Measurements from ENCODE around the gene ST14. TPM values are rescaled to one million over a fixed set of nuclear protein-coding genes. Genes with fewer than 3 reads are reported as not detected.

ST14 gene
- total and polyA plus RNA-seq, 11 donors: 0.37 to 13.0 (median 1.3) TPM

DNA sequence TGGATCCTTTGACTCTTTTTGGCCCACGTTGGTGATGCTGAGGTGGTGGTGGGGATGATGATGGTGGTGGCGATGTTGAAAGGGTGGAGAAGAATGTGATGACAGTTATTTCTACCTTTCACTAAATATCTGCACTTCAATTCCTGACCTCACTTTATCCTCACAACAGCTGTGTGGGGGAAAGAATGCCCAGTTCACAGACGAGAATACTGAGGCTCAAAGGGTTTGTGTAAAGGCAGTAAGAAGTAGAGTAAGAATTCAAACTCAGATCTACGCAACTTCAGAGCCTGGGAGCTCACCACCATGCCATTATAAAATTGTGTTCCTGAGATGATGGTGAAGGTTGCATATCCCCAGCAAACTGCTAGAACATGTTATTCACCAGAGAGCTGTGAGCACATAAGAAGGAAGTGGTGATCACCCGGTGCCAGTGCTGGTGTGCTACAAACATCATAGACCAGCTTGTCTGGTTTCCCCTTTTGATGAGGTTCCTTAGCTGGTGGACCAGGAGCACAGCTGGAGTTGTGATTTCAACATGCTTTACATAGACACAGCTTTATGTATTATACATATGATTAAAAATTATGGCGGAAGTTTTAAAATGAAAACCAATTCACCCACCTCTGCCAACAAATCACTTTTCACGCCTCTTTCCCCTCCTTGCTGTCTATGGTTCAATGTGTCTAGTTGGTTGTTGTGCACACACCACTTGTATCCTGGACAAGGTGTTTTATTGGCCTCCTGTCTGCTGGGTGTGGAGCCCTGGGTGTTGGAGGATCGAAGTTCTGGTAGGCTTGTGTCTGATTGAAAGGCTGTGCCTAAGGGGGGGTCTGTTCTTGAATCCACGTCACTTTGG, 6.2 kb downstream of the ST14 start:
- peak in 2 of 5 donors; percentile 28 to 39 for DNase-seq
- intact Hi-C loops (cut with DNase I): no loop called here
- no peak overlapping the region for H3K27ac ChIP-seq

GRCh38 chr11:130166457-130166784, 6.8 kb downstream of the ST14 start:
- no peak overlapping the region for H3K4me3 ChIP-seq
- no peaks in the 10 kb centered on the region for H3K9me3 ChIP-seq
- no peak overlapping the region for H3K27ac ChIP-seq
- peaks cover 0 to 8% (median 3%) of the 10 kb centered on the region in 9 donors for H3K27me3 ChIP-seq
- H3K4me1 ChIP-seq: peaks cover 0 to 45% (median 4%) of the 10 kb centered on the region in 12 donors
- WGBS, 4 donors: 66 to 75% (median 70%) methylated on average over 4 of the region's 4 CpGs
- no peaks in the 10 kb centered on the region for H3K36me3 ChIP-seq
- ATAC-seq: peak in 3 of 4 donors; percentile 46 to 78 (median 63)
- DNase-seq: peak in 2 of 5 donors; percentile 40 to 54
- intact Hi-C loops (cut with DNase I): no loop called here
- TF ChIP-seq POLR2A (IDR thresholded peaks at IDR 0.05): no peak
- TF ChIP-seq, protein P1, sequence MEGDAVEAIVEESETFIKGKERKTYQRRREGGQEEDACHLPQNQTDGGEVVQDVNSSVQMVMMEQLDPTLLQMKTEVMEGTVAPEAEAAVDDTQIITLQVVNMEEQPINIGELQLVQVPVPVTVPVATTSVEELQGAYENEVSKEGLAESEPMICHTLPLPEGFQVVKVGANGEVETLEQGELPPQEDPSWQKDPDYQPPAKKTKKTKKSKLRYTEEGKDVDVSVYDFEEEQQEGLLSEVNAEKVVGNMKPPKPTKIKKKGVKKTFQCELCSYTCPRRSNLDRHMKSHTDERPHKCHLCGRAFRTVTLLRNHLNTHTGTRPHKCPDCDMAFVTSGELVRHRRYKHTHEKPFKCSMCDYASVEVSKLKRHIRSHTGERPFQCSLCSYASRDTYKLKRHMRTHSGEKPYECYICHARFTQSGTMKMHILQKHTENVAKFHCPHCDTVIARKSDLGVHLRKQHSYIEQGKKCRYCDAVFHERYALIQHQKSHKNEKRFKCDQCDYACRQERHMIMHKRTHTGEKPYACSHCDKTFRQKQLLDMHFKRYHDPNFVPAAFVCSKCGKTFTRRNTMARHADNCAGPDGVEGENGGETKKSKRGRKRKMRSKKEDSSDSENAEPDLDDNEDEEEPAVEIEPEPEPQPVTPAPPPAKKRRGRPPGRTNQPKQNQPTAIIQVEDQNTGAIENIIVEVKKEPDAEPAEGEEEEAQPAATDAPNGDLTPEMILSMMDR (IDR thresholded peaks at IDR 0.05): no peak

More for the DNA sequence above, 6.2 kb downstream of the ST14 start:
- no peak for ATAC-seq
- H3K27me3 ChIP-seq: peaks cover 0 to 14% (median 5%) of the 10 kb centered on the region in 9 donors
- WGBS, 4 donors: 85 to 88% (median 87%) methylated on average over 9 of the region's 9 CpGs
- H3K4me1 ChIP-seq: peaks cover 0 to 51% (median 6%) of the 10 kb centered on the region in 12 donors
- no peaks in the 10 kb centered on the region for H3K9me3 ChIP-seq
- H3K36me3 ChIP-seq: no peaks in the 10 kb centered on the region
- TF ChIP-seq POLR2A (IDR thresholded peaks at IDR 0.05): no peak
- TF ChIP-seq, protein P1 (IDR thresholded peaks at IDR 0.05): no peak
- H3K4me3 ChIP-seq: no peak overlapping the region

- Histone ChIP-seq H3K36me3 (no peaks in the 10 kb centered on the region), H3K4me3 (no peak overlapping the region), H3K9me3 (no peaks in the 10 kb centered on the region), H3K4me1 (peaks cover 0 to 38% (median 2%) of the 10 kb centered on the region in 12 donors), H3K27me3 (peaks cover 0 to 5% (median 0%) of the 10 kb centered on the region in 9 donors), H3K27ac (no peak overlapping the region)
- DNase-seq: no peak
- ATAC-seq: no peak
- 97 to 99% (median 98%) methylated on average over 3 of the region's 3 CpGs for WGBS, 4 donors
- TF ChIP-seq, protein P1 (IDR thresholded peaks at IDR 0.05): no peak
- TF ChIP-seq POLR2A (IDR thresholded peaks at IDR 0.05): no peak
- intact Hi-C loops (cut with DNase I): no loop called here
Measured at GRCh38 chr11:130167146-130167545, 7.6 kb downstream of the ST14 start.

- Histone ChIP-seq H3K27ac (no peak overlapping the region), H3K9me3 (no peaks in the 10 kb centered on the region), H3K36me3 (no peaks in the 10 kb centered on the region), H3K27me3 (peaks cover 0 to 5% (median 0%) of the 10 kb centered on the region in 9 donors), H3K4me1 (peaks cover 0 to 28% (median 2%) of the 10 kb centered on the region in 12 donors), H3K4me3 (no peak overlapping the region)
- 89 to 93% (median 91%) methylated on average over 7 of the region's 7 CpGs for WGBS, 4 donors
- DNase-seq (no peak), ATAC-seq (no peak)
- intact Hi-C loops (cut with DNase I): no loop called here
- TF ChIP-seq, protein P1 (IDR thresholded peaks at IDR 0.05): no peak
- TF ChIP-seq POLR2A (IDR thresholded peaks at IDR 0.05): no peak
Measured at GRCh38 chr11:130168105-130168504, 8.5 kb downstream of the ST14 start.

Data from heart left ventricle (tissue), 16 donors.